Measurements from ENCODE around the gene CNPPD1.
"Not testable (repeated sequence)": the region's sequence is repeated elsewhere in the genome, so short reads cannot be mapped to it uniquely, and the experiment has no call there.

The CNPPD1 gene

GRCh38 chr2:219207884-219208740 lies 31.4 kb upstream of the CNPPD1 start:
- no peak for DNase-seq

GRCh38 chr2:219207134-219207883 lies 30.6 kb upstream of the CNPPD1 start:
- DNase-seq, result no peak

GRCh38 chr2:219206328-219207133 lies 29.8 kb upstream of the CNPPD1 start, which contains the start of gene ZFAND2B:
Gene ZFAND2B (plus strand): TSS chr2:219206782. CDS start chr2:219206988, 206 bp downstream.
- peak; percentile 96 for DNase-seq

- no peak for DNase-seq
Measured at GRCh38 chr2:219205981-219206327, 29.2 kb upstream of the CNPPD1 start.

- DNase-seq, result no peak
Measured at GRCh38 chr2:219205165-219205538, 28.4 kb upstream of the CNPPD1 start.

- no peak for DNase-seq
Measured at GRCh38 chr2:219204425-219205164, 27.9 kb upstream of the CNPPD1 start.

GRCh38 chr2:219201331-219201730 lies 24.6 kb upstream of the CNPPD1 start:
- not testable (repeated sequence) for DNase-seq

GRCh38 chr2:219200502-219201326 lies 24.0 kb upstream of the CNPPD1 start:
- peak; percentile 37 for DNase-seq

- no peak for DNase-seq
Measured at GRCh38 chr2:219199470-219200211, 22.9 kb upstream of the CNPPD1 start.

GRCh38 chr2:219198974-219199373 lies 22.2 kb upstream of the CNPPD1 start:
- no peak for DNase-seq

GRCh38 chr2:219197388-219197787 lies 20.7 kb upstream of the CNPPD1 start:
- no peak for DNase-seq

GRCh38 chr2:219186754-219187456 lies 10.2 kb upstream of the CNPPD1 start:
- no peak for DNase-seq

- DNase-seq, result no peak
Measured at GRCh38 chr2:219184121-219184520, 7.4 kb upstream of the CNPPD1 start.

GRCh38 chr2:219183151-219183772 lies 6.5 kb upstream of the CNPPD1 start:
- no peak for DNase-seq

- DNase-seq, result no peak
Measured at GRCh38 chr2:219182331-219183150, 5.8 kb upstream of the CNPPD1 start.

- no peak for DNase-seq
Measured at GRCh38 chr2:219181531-219181930, 4.8 kb upstream of the CNPPD1 start.

- DNase-seq, result no peak
Measured at GRCh38 chr2:219180961-219181360, 4.2 kb upstream of the CNPPD1 start.

- DNase-seq, result no peak
Measured at GRCh38 chr2:219179601-219180465, 3.1 kb upstream of the CNPPD1 start.

Measured in activated CD8-positive, alpha-beta memory T cell treated with anti-CD3 and anti-CD28 coated beads, Interleukin-2, amount 50 U/mL, for 4 hours (primary cell).